ENCODE results near the gene ARMC3.
"Not testable (repeated sequence)": the region's sequence is repeated elsewhere in the genome, so short reads cannot be mapped to it uniquely, and the experiment has no call there.

The ARMC3 gene

GRCh38 chr10:23067337-23067736 is 139.5 kb downstream of the ARMC3 start:
- 93% methylated on average over 12 of the region's 12 CpGs for WGBS
- H3K9ac ChIP-seq (ENCODE audit: low read depth, low read length), result no peak overlapping the region

GRCh38 chr10:23067939-23068775 is 140.3 kb downstream of the ARMC3 start:
- no peaks in the 10 kb centered on the region for H3K9me3 ChIP-seq (ENCODE audit: insufficient read depth, low read depth, low read length)
- H3K9ac ChIP-seq (ENCODE audit: low read depth, low read length), result no peak overlapping the region
- H3K4me1 ChIP-seq (ENCODE audit: insufficient read depth, low read length), result peaks cover 8% of the 10 kb centered on the region; the same call in 1 of the 2 replicates
- no peaks in the 10 kb centered on the region for H3K36me3 ChIP-seq (ENCODE audit: insufficient read depth, low read length)
- 58% methylated on average over 14 of the region's 16 CpGs for WGBS
- no peaks in the 10 kb centered on the region for H3K27me3 ChIP-seq (ENCODE audit: insufficient read depth, low read length)
- H3K4me3 ChIP-seq (ENCODE audit: low read length), result no peak overlapping the region
- H3K27ac ChIP-seq (ENCODE audit: low read depth, low read length), result no peak overlapping the region

More at GRCh38 chr10:23067337-23067736, 139.5 kb downstream of the ARMC3 start:
- no peaks in the 10 kb centered on the region for H3K9me3 ChIP-seq (ENCODE audit: insufficient read depth, low read depth, low read length)
- H3K4me1 ChIP-seq (ENCODE audit: insufficient read depth, low read length), result peaks cover 10% of the 10 kb centered on the region; the same call in 1 of the 2 replicates
- H3K27ac ChIP-seq (ENCODE audit: low read depth, low read length), result no peak overlapping the region
- H3K36me3 ChIP-seq (ENCODE audit: insufficient read depth, low read length), result no peaks in the 10 kb centered on the region
- H3K27me3 ChIP-seq (ENCODE audit: insufficient read depth, low read length), result no peaks in the 10 kb centered on the region
- no peak overlapping the region for H3K4me3 ChIP-seq (ENCODE audit: low read length)

GRCh38 chr10:23069019-23069815 is 141.4 kb downstream of the ARMC3 start:
- H3K36me3 ChIP-seq (ENCODE audit: insufficient read depth, low read length), result no peaks in the 10 kb centered on the region

GRCh38 chr10:23070092-23070912 is 142.4 kb downstream of the ARMC3 start:
- H3K27ac ChIP-seq (ENCODE audit: low read depth, low read length); H3K27me3 ChIP-seq (ENCODE audit: insufficient read depth, low read length); H3K36me3 ChIP-seq (ENCODE audit: insufficient read depth, low read length); H3K9me3 ChIP-seq (ENCODE audit: insufficient read depth, low read depth, low read length); H3K4me1 ChIP-seq (ENCODE audit: insufficient read depth, low read length); H3K9ac ChIP-seq (ENCODE audit: low read depth, low read length); H3K4me3 ChIP-seq (ENCODE audit: low read length): not testable (repeated sequence)
- WGBS, result 92% methylated on average over 12 of the region's 12 CpGs

More at GRCh38 chr10:23069019-23069815, 141.4 kb downstream of the ARMC3 start:
- Histone ChIP-seq H3K4me1 (ENCODE audit: insufficient read depth, low read length) (no peaks in the 10 kb centered on the region), H3K9ac (ENCODE audit: low read depth, low read length) (no peak overlapping the region), H3K9me3 (ENCODE audit: insufficient read depth, low read depth, low read length) (no peaks in the 10 kb centered on the region), H3K27ac (ENCODE audit: low read depth, low read length) (no peak overlapping the region), H3K4me3 (ENCODE audit: low read length) (no peak overlapping the region), H3K27me3 (ENCODE audit: insufficient read depth, low read length) (no peaks in the 10 kb centered on the region)
- 89% methylated on average over 10 of the region's 10 CpGs for WGBS

GRCh38 chr10:23070913-23071218 is 143.0 kb downstream of the ARMC3 start:
- Histone ChIP-seq H3K27me3 (ENCODE audit: insufficient read depth, low read length) (no peaks in the 10 kb centered on the region), H3K27ac (ENCODE audit: low read depth, low read length) (no peak overlapping the region), H3K4me3 (ENCODE audit: low read length) (no peak overlapping the region), H3K4me1 (ENCODE audit: insufficient read depth, low read length) (no peaks in the 10 kb centered on the region), H3K36me3 (ENCODE audit: insufficient read depth, low read length) (no peaks in the 10 kb centered on the region), H3K9me3 (ENCODE audit: insufficient read depth, low read depth, low read length) (no peaks in the 10 kb centered on the region), H3K9ac (ENCODE audit: low read depth, low read length) (no peak overlapping the region)
- WGBS, result 98% methylated on average over 3 of the region's 3 CpGs

- 97% methylated on average over 3 of the region's 3 CpGs for WGBS
- H3K9ac ChIP-seq (ENCODE audit: low read depth, low read length); H3K4me3 ChIP-seq (ENCODE audit: low read length); H3K9me3 ChIP-seq (ENCODE audit: insufficient read depth, low read depth, low read length); H3K36me3 ChIP-seq (ENCODE audit: insufficient read depth, low read length); H3K4me1 ChIP-seq (ENCODE audit: insufficient read depth, low read length); H3K27ac ChIP-seq (ENCODE audit: low read depth, low read length); H3K27me3 ChIP-seq (ENCODE audit: insufficient read depth, low read length): not testable (repeated sequence)
Observed at GRCh38 chr10:23072593-23072992, 144.7 kb downstream of the ARMC3 start.

GRCh38 chr10:23073527-23073926 is 145.7 kb downstream of the ARMC3 start:
- H3K4me1 ChIP-seq (ENCODE audit: insufficient read depth, low read length), result no peaks in the 10 kb centered on the region
- no peaks in the 10 kb centered on the region for H3K36me3 ChIP-seq (ENCODE audit: insufficient read depth, low read length)
- H3K4me3 ChIP-seq (ENCODE audit: low read length), result no peak overlapping the region
- H3K9ac ChIP-seq (ENCODE audit: low read depth, low read length), result no peak overlapping the region
- H3K9me3 ChIP-seq (ENCODE audit: insufficient read depth, low read depth, low read length), result no peaks in the 10 kb centered on the region
- no peak overlapping the region for H3K27ac ChIP-seq (ENCODE audit: low read depth, low read length)
- WGBS, result 96% methylated on average over 3 of the region's 3 CpGs
- no peaks in the 10 kb centered on the region for H3K27me3 ChIP-seq (ENCODE audit: insufficient read depth, low read length)

GRCh38 chr10:23075672-23076071 is 147.8 kb downstream of the ARMC3 start:
- H3K9me3 ChIP-seq (ENCODE audit: insufficient read depth, low read depth, low read length), result no peaks in the 10 kb centered on the region
- peaks cover 7% of the 10 kb centered on the region; the same call in 1 of the 2 replicates for H3K4me1 ChIP-seq (ENCODE audit: insufficient read depth, low read length)
- no peak overlapping the region for H3K9ac ChIP-seq (ENCODE audit: low read depth, low read length)
- H3K36me3 ChIP-seq (ENCODE audit: insufficient read depth, low read length), result no peaks in the 10 kb centered on the region
- H3K4me3 ChIP-seq (ENCODE audit: low read length), result no peak overlapping the region
- 99% methylated on average over 3 of the region's 3 CpGs for WGBS
- no peak overlapping the region for H3K27ac ChIP-seq (ENCODE audit: low read depth, low read length)
- H3K27me3 ChIP-seq (ENCODE audit: insufficient read depth, low read length), result no peaks in the 10 kb centered on the region

GRCh38 chr10:23078114-23078513 is 150.3 kb downstream of the ARMC3 start:
- Histone ChIP-seq H3K4me3 (ENCODE audit: low read length) (no peak overlapping the region), H3K27ac (ENCODE audit: low read depth, low read length) (no peak overlapping the region), H3K4me1 (ENCODE audit: insufficient read depth, low read length) (peaks cover 7% of the 10 kb centered on the region; the same call in 1 of the 2 replicates), H3K36me3 (ENCODE audit: insufficient read depth, low read length) (no peaks in the 10 kb centered on the region), H3K9me3 (ENCODE audit: insufficient read depth, low read depth, low read length) (no peaks in the 10 kb centered on the region), H3K27me3 (ENCODE audit: insufficient read depth, low read length) (no peaks in the 10 kb centered on the region), H3K9ac (ENCODE audit: low read depth, low read length) (no peak overlapping the region)
- 100% methylated on average over 1 of the region's 2 CpGs for WGBS

GRCh38 chr10:23079700-23080099 is 151.8 kb downstream of the ARMC3 start:
- H3K27me3 ChIP-seq (ENCODE audit: insufficient read depth, low read length), result no peaks in the 10 kb centered on the region
- H3K27ac ChIP-seq (ENCODE audit: low read depth, low read length), result no peak overlapping the region
- no peak overlapping the region for H3K9ac ChIP-seq (ENCODE audit: low read depth, low read length)
- H3K4me3 ChIP-seq (ENCODE audit: low read length), result no peak overlapping the region
- WGBS, result 54% methylated on average over 4 of the region's 4 CpGs
- no peaks in the 10 kb centered on the region for H3K36me3 ChIP-seq (ENCODE audit: insufficient read depth, low read length)
- H3K9me3 ChIP-seq (ENCODE audit: insufficient read depth, low read depth, low read length), result no peaks in the 10 kb centered on the region; the same call in 1 of the 2 replicates
- H3K4me1 ChIP-seq (ENCODE audit: insufficient read depth, low read length), result peaks cover 7% of the 10 kb centered on the region; the same call in 1 of the 2 replicates
